Measurements from ENCODE around the gene ZNRF4. TPM values are rescaled to one million over a fixed set of nuclear protein-coding genes. Genes with fewer than 3 reads are reported as not detected.

The ZNRF4 gene
- total and polyA plus RNA-seq, 2 experiments from 2014 or later, result not detected

DNA sequence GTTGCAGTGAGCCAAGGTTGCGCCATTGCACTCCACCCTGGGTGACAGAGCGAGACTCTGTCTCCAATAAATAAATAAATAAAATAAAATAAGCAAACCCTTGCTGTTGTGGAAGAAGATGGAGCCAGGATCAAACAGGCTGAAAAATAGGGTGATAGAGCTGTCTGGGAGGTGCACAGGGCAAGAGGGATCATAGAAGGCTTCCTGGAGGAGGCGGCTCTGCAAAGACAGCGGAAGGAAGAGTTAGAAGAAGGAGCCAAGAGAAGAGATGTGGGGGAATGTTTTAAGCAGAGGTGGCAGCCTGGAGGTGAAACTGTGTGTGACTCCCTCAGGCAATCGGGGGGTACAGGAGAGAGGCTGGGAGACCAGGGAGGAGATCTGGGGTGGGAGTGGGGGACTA is 40.6 kb downstream of the ZNRF4 start:
- Histone ChIP-seq H4K20me1 (replicated peaks; ENCODE audit: insufficient read depth) (peaks cover 3% of the 10 kb centered on the region; the same call in 1 of the 2 replicates), H3K4me3 (no peak overlapping the region), H3K79me2 (replicated peaks; ENCODE audit: insufficient read depth) (no peaks in the 10 kb centered on the region), H3K4me1 (ENCODE audit: insufficient read depth) (peaks cover 2% of the 10 kb centered on the region; the same call in 1 of the 2 replicates), H3K27me3 (ENCODE audit: insufficient read depth) (peaks cover 61% of the 10 kb centered on the region), H3K27ac (ENCODE audit: low read depth) (no peak overlapping the region), H3K36me3 (ENCODE audit: insufficient read depth) (no peaks in the 10 kb centered on the region), H3F3A (replicated peaks; ENCODE audit: low read depth) (no peaks in the 10 kb centered on the region), H3K4me2 (no peak overlapping the region), H3K9me2 (ENCODE audit: insufficient read depth) (no peaks in the 10 kb centered on the region), H2AFZ (no peak overlapping the region)
- Mint-ChIP-seq H3K27me3 (ENCODE audit: insufficient read depth, low read depth, poor library complexity) (peaks cover 66% of the 10 kb centered on the region), H3K4me3 (no peak overlapping the region), H3K36me3 (ENCODE audit: low read depth) (peaks cover 6% of the 10 kb centered on the region; the same call in 1 of the 3 replicates), H3K4me1 (peaks cover 16% of the 10 kb centered on the region), H3K9me3 (peaks cover 5% of the 10 kb centered on the region; the same call in 1 of the 3 replicates), H3K27ac (no peak overlapping the region)
- no peak for TF ChIP-seq EZH2 (IDR thresholded peaks at IDR 0.05; ENCODE audit: low read depth, unreplicated experiment)
- no peak for DNase-seq (ENCODE audit: low spot score)
- no peak for ATAC-seq

DNA sequence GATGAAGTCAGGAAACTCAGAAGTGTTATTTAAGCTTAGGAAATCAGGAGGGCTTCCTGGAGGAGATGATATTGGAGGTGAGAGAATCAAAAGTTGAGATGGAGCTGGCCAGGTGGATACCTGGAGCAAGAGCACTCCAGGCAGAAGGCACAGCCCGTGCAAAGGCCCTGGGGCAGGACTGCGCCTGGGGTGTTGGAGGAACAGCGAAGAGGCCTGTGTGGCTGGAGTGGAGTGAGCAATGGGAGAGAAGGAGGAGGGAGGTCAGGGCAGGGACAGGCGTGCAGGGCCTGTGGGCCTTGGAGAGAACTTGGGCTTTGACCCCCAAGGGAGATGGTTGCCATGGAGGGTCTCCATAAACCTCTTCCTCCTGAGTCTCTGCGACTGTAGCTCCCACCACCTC is 42.1 kb downstream of the ZNRF4 start:
- H3K27me3 ChIP-seq (ENCODE audit: insufficient read depth), result peaks cover 76% of the 10 kb centered on the region
- no peaks in the 10 kb centered on the region for H3K36me3 ChIP-seq (ENCODE audit: insufficient read depth)
- no peak overlapping the region for H3K4me2 ChIP-seq
- no peak overlapping the region for H2AFZ ChIP-seq
- DNase-seq (ENCODE audit: low spot score) (no peak), ATAC-seq (no peak)
- H4K20me1 ChIP-seq (replicated peaks; ENCODE audit: insufficient read depth), result peaks cover 3% of the 10 kb centered on the region; the same call in 1 of the 2 replicates
- H3K36me3 Mint-ChIP-seq (ENCODE audit: low read depth), result peaks cover 15% of the 10 kb centered on the region
- no peak overlapping the region for H3K27ac Mint-ChIP-seq
- H3K9me3 Mint-ChIP-seq, result peaks cover 18% of the 10 kb centered on the region
- H3K4me1 Mint-ChIP-seq, result peaks cover 16% of the 10 kb centered on the region
- H3K4me1 ChIP-seq (ENCODE audit: insufficient read depth), result peaks cover 2% of the 10 kb centered on the region; the same call in 1 of the 2 replicates
- peaks cover 70% of the 10 kb centered on the region for H3K27me3 Mint-ChIP-seq (ENCODE audit: insufficient read depth, low read depth, poor library complexity)
- H3K4me3 Mint-ChIP-seq, result no peak overlapping the region
- TF ChIP-seq, protein P1, sequence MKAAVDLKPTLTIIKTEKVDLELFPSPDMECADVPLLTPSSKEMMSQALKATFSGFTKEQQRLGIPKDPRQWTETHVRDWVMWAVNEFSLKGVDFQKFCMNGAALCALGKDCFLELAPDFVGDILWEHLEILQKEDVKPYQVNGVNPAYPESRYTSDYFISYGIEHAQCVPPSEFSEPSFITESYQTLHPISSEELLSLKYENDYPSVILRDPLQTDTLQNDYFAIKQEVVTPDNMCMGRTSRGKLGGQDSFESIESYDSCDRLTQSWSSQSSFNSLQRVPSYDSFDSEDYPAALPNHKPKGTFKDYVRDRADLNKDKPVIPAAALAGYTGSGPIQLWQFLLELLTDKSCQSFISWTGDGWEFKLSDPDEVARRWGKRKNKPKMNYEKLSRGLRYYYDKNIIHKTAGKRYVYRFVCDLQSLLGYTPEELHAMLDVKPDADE (IDR thresholded peaks at IDR 0.05), result no peak
- TF ChIP-seq ZNF331 (CRISPR knock-in tag; IDR thresholded peaks at IDR 0.05; ENCODE audit: low read depth) (no peak), POLR2AphosphoS5 (IDR thresholded peaks at IDR 0.05; ENCODE audit: low read depth) (no peak), ZNF114 (CRISPR knock-in tag; IDR thresholded peaks at IDR 0.05) (no peak), REST (IDR thresholded peaks at IDR 0.05; ENCODE audit: unreplicated experiment) (no peak), CREB1 (CRISPR knock-in tag; IDR thresholded peaks at IDR 0.05; ENCODE audit: low read depth) (no peak)
- no peaks in the 10 kb centered on the region for H3K79me2 ChIP-seq (replicated peaks; ENCODE audit: insufficient read depth)
- H3F3A ChIP-seq (replicated peaks; ENCODE audit: low read depth), result no peaks in the 10 kb centered on the region
- H3K9me2 ChIP-seq (ENCODE audit: insufficient read depth), result no peaks in the 10 kb centered on the region
- no peak overlapping the region for H3K27ac ChIP-seq (ENCODE audit: low read depth)
- no peak overlapping the region for H3K4me3 ChIP-seq
